ENCODE results near the gene HIBCH.
A peak's percentile ranks its signal among the peaks of the same experiment; 100 is the strongest.
"Not testable (repeated sequence)": the region's sequence is repeated elsewhere in the genome, so short reads cannot be mapped to it uniquely, and the experiment has no call there.

HIBCH gene

GRCh38 chr2:190352668-190353536 is 33.3 kb upstream of the HIBCH start:
- no peak overlapping the region for H3K4me3 Mint-ChIP-seq
- ATAC-seq (replicated peaks): no peak
- H3K4me1 Mint-ChIP-seq: no peaks in the 10 kb centered on the region
- no peak overlapping the region for H3K27ac Mint-ChIP-seq
- H3K9me3 Mint-ChIP-seq: no peaks in the 10 kb centered on the region
- H3K27me3 Mint-ChIP-seq: no peaks in the 10 kb centered on the region
- DNase-seq: no peak
- H3K36me3 Mint-ChIP-seq: peaks cover 2 to 3% of the 10 kb centered on the region in 2 donors

GRCh38 chr2:190351955-190352354 is 32.3 kb upstream of the HIBCH start:
- no peak overlapping the region for H3K27ac Mint-ChIP-seq
- no peak overlapping the region for H3K4me3 Mint-ChIP-seq
- H3K36me3 Mint-ChIP-seq: peaks cover 2 to 3% of the 10 kb centered on the region in 2 donors
- no peak for DNase-seq
- no peaks in the 10 kb centered on the region for H3K27me3 Mint-ChIP-seq
- no peaks in the 10 kb centered on the region for H3K9me3 Mint-ChIP-seq
- ATAC-seq (replicated peaks): no peak
- no peaks in the 10 kb centered on the region for H3K4me1 Mint-ChIP-seq

- Mint-ChIP-seq H3K27me3 (no peaks in the 10 kb centered on the region), H3K4me1 (no peaks in the 10 kb centered on the region), H3K9me3 (no peaks in the 10 kb centered on the region), H3K27ac (no peak overlapping the region), H3K36me3 (peaks cover 2 to 3% of the 10 kb centered on the region in 2 donors), H3K4me3 (no peak overlapping the region)
- DNase-seq: no peak
- no peak for ATAC-seq (replicated peaks)
Observed at GRCh38 chr2:190350371-190350770, 30.7 kb upstream of the HIBCH start.

GRCh38 chr2:190344276-190344827 is 24.7 kb upstream of the HIBCH start:
- peak overlapping the region; percentile 90 to 95 for H3K4me3 Mint-ChIP-seq
- no peaks in the 10 kb centered on the region for H3K27me3 Mint-ChIP-seq
- H3K4me1 Mint-ChIP-seq: peaks cover 7 to 19% of the 10 kb centered on the region in 2 donors
- DNase-seq (no peak), ATAC-seq (replicated peaks) (peak; percentile 60 to 64)
- peak overlapping the region; percentile 53 for H3K27ac Mint-ChIP-seq
- peaks cover 0 to 3% of the 10 kb centered on the region in 2 donors for H3K36me3 Mint-ChIP-seq
- H3K9me3 Mint-ChIP-seq: no peaks in the 10 kb centered on the region

- DNase-seq: peak; percentile 37
Observed at GRCh38 chr2:190343536-190344275, 24.1 kb upstream of the HIBCH start, which contains the start of gene INPP1. Gene INPP1, plus strand, starts transcription at chr2:190343589. Its CDS starts 16,514 bp downstream, at chr2:190360103.

GRCh38 chr2:190343089-190343535 is 23.5 kb upstream of the HIBCH start:
- H3K27ac Mint-ChIP-seq: peak overlapping the region; percentile 79
- peak overlapping the region; percentile 77 to 81 for H3K4me3 Mint-ChIP-seq
- H3K27me3 Mint-ChIP-seq: no peaks in the 10 kb centered on the region
- DNase-seq (no peak), ATAC-seq (replicated peaks) (peak; percentile 66 to 77)
- peaks cover 7 to 19% of the 10 kb centered on the region in 2 donors for H3K4me1 Mint-ChIP-seq
- no peaks in the 10 kb centered on the region for H3K9me3 Mint-ChIP-seq
- H3K36me3 Mint-ChIP-seq: no peaks in the 10 kb centered on the region

More at GRCh38 chr2:190343536-190344275, 24.1 kb upstream of the HIBCH start, which contains the start of gene INPP1:
- H3K27ac Mint-ChIP-seq: peak within 1 kb of the TSS; percentile 89
- no peaks in the 10 kb centered on the region for H3K27me3 Mint-ChIP-seq
- peak within 1 kb of the TSS; percentile 90 to 95 for H3K4me3 Mint-ChIP-seq
- peak; percentile 68 to 69 for ATAC-seq (replicated peaks)
- peaks cover 7 to 19% of the 10 kb centered on the region in 2 donors for H3K4me1 Mint-ChIP-seq
- no peaks in the 10 kb centered on the region for H3K9me3 Mint-ChIP-seq
- peaks cover 0 to 3% of the 10 kb centered on the region in 2 donors for H3K36me3 Mint-ChIP-seq

GRCh38 chr2:190342611-190343010 is 23.0 kb upstream of the HIBCH start:
- H3K4me3 Mint-ChIP-seq: peak overlapping the region in 1 of 2 donors; percentile 81
- no peak for DNase-seq

GRCh38 chr2:190340369-190340768 is 20.7 kb upstream of the HIBCH start:
- DNase-seq: no peak
- peaks cover 0 to 2% of the 10 kb centered on the region in 2 donors for H3K9me3 Mint-ChIP-seq

More at GRCh38 chr2:190342611-190343010, 23.0 kb upstream of the HIBCH start:
- Mint-ChIP-seq H3K4me1 (peaks cover 7 to 19% of the 10 kb centered on the region in 2 donors), H3K36me3 (no peaks in the 10 kb centered on the region), H3K27ac (no peak overlapping the region), H3K27me3 (no peaks in the 10 kb centered on the region), H3K9me3 (no peaks in the 10 kb centered on the region)
- no peak for ATAC-seq (replicated peaks)

GRCh38 chr2:190339394-190339793 is 19.8 kb upstream of the HIBCH start:
- Mint-ChIP-seq H3K27me3 (no peaks in the 10 kb centered on the region), H3K36me3 (no peaks in the 10 kb centered on the region), H3K27ac (no peak overlapping the region), H3K4me3 (no peak overlapping the region), H3K9me3 (peaks cover 0 to 2% of the 10 kb centered on the region in 2 donors), H3K4me1 (peaks cover 6 to 16% of the 10 kb centered on the region in 2 donors)
- no peak for DNase-seq
- no peak for ATAC-seq (replicated peaks)

More at GRCh38 chr2:190340369-190340768, 20.7 kb upstream of the HIBCH start:
- ATAC-seq (replicated peaks): no peak
- Mint-ChIP-seq H3K27me3 (no peaks in the 10 kb centered on the region), H3K4me3 (no peak overlapping the region), H3K4me1 (peaks cover 7 to 19% of the 10 kb centered on the region in 2 donors), H3K36me3 (no peaks in the 10 kb centered on the region), H3K27ac (no peak overlapping the region)

GRCh38 chr2:190338453-190338852 is 18.8 kb upstream of the HIBCH start:
- Mint-ChIP-seq H3K27me3 (no peaks in the 10 kb centered on the region), H3K9me3 (peaks cover 0 to 2% of the 10 kb centered on the region in 2 donors), H3K36me3 (no peaks in the 10 kb centered on the region), H3K27ac (no peak overlapping the region), H3K4me3 (no peak overlapping the region), H3K4me1 (peaks cover 3 to 6% of the 10 kb centered on the region in 2 donors)
- no peak for DNase-seq
- ATAC-seq (replicated peaks): no peak

- Mint-ChIP-seq H3K9me3 (peaks cover 0 to 2% of the 10 kb centered on the region in 2 donors), H3K36me3 (no peaks in the 10 kb centered on the region), H3K27ac (no peak overlapping the region), H3K27me3 (no peaks in the 10 kb centered on the region), H3K4me1 (no peaks in the 10 kb centered on the region), H3K4me3 (no peak overlapping the region)
- ATAC-seq (replicated peaks) (no peak), DNase-seq (no peak)
Observed at GRCh38 chr2:190336420-190336819, 16.8 kb upstream of the HIBCH start.

GRCh38 chr2:190335584-190335983 is 16.0 kb upstream of the HIBCH start:
- not testable (repeated sequence) for H3K27ac Mint-ChIP-seq; H3K4me1 Mint-ChIP-seq; H3K27me3 Mint-ChIP-seq; ATAC-seq (replicated peaks); H3K36me3 Mint-ChIP-seq; DNase-seq; H3K9me3 Mint-ChIP-seq; H3K4me3 Mint-ChIP-seq

- ATAC-seq (replicated peaks): no peak
- Mint-ChIP-seq H3K27ac (no peak overlapping the region), H3K9me3 (peaks cover 0 to 2% of the 10 kb centered on the region in 2 donors), H3K36me3 (no peaks in the 10 kb centered on the region), H3K4me1 (no peaks in the 10 kb centered on the region), H3K27me3 (peaks cover 5% of the 10 kb centered on the region in 2 donors), H3K4me3 (no peak overlapping the region)
- DNase-seq: no peak
Observed at GRCh38 chr2:190335225-190335559, 15.6 kb upstream of the HIBCH start.

Measured in stimulated activated naive B cell treated with anti-CD40 and anti-IgM and Interleukin-4, amounts not matched to agents 10 μg/mL and 1 μg/mL and 100 μg/mL, for 72 hours (primary cell).